HG02678 (cell line): ENCODE results near the gene RSPH6A.

Experiments
- ATAC-seq: cut with Tn5 transposase; IDR thresholded peaks from one replicate; pipeline ENCODE4 v1.9.1; 2021; ENCODE audit warnings: mild to moderate bottlenecking, moderate library complexity; ENCODE audit not compliant: unreplicated experiment

RSPH6A gene

GRCh38 chr19:45781214-45782161 is 33.6 kb downstream of the RSPH6A start:
- ATAC-seq: no peak

- no peak for ATAC-seq
Measured at GRCh38 chr19:45780448-45781213, 34.5 kb downstream of the RSPH6A start.

- ATAC-seq: no peak
Measured at GRCh38 chr19:45780146-45780447, 35.0 kb downstream of the RSPH6A start.

DNA sequence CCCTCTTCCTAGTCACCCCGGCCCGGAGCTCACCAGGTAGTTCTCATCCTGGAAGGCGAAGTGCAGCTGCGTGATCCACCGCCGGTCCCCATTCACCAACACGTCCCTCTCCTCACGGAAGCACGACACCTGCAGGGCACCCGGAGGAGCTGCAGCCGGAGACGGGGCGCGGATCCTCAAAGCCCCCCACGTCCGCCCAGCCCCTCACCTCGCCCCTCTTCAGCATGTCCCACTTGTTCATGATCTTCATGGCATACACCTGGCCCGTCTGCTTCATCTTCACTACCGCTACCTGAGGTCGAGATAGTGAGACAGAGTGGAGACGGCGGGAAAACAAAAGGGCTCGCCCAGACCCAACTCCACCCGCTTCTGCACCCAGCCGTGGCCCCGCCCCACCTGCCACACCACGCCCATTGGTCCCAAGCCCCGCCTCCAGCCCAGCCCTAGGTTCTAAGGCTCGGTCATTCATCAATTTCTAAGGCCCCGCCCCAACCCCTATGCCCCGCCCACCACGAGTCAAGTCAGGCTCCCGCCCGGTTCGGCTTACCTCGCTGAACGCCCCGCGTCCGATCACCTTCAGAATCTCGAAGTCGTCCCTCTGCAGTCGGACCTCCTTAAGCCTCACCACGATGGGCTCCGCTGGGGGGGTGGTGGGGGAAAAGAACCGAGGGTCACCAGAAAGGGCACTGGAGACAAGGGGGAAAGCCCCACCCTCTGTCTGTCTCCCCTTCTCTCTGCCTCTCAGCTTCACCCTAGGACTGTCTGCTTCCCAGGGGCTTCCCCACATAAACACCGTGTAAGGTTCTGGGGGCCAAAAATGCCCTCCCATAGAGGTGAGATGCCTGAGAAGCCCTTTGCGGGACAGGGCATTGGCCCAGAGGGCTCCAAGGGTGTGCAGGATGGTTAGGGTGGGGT is 35.6 kb downstream of the RSPH6A start:
- ATAC-seq: peak; percentile 83

DNA sequence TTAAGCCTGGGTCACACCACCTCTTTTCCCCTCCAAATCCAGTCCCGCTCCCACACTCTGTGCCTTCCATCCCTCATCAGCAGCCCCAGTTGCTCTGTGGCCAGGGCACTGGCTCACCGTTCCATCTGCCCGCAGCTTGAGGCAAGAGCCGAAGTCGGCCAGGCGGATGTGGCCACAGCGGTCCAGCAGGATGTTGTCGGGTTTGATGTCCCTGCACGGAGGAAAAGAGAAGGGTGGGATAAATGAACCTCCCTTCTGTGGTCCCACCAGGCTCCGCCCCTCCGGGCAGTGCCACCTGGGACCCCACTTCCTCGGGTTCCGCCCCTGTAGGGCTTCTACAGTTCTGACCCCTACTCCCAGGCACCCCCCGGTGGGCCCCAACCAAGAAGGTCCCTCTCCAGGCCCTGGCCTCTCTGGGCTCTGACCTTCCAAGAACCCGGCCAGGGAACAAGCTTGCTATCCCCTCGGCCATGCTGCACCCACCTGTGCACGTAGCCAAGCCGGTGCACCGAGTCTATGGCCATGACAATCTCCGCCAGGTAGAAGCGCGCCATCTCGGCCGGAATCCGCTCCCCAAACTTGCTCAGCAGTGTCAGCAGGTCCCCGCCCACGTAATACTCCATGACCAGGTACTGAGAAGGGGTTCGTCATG is 37.0 kb downstream of the RSPH6A start:
- ATAC-seq: no peak

DNA sequence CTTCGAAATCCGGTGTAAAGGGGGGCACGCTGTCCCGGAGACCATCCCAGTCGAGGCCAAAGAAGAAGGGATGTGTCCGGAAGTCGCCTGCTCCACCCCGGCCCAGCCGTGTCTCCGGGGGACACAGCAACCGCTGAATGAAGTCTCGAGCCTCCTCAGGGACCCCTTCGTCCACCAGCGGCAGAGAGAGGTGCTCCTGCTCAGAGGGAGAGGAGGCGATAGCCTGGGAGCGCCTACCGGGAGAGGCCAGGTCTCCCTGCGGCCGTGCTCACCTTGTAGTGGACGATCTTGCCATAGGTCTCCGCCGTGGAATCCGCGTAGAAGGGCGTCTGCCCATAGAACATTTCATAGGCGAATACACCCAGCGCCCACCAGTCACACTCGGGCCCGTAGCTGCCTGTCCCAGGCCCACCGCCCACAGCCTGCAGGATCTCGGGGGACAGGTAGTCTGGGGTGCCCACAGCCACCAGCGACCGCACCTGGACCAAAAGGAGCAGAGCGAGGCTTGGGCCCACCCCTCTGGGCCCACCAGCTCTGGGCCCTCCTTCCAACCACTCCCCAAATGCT is 37.6 kb downstream of the RSPH6A start:
- no peak for ATAC-seq

DNA sequence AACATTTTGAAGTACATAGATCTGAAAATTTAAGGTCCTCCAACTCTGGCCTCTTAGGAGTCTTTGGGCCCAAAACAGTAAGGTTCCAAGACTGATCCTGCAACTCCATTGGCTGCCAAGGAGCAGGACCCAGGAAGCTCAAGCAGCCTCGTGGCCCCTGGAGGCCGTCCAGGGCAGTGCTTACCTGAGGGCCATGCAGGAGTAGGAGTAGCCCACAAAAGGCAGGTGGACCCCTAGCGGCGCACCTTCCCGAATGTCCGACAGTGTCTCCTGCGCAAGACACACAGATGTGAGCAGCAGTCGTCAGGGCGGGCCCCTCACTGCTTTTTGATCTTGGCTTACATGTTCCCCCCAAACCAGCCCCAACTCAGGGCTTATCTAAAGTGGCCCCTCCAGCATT is 40.3 kb downstream of the RSPH6A start:
- no peak for ATAC-seq

GRCh38 chr19:45773384-45773783 is 41.7 kb downstream of the RSPH6A start:
- ATAC-seq: no peak

- no peak for ATAC-seq
Measured at GRCh38 chr19:45772912-45773311, 42.2 kb downstream of the RSPH6A start.

DNA sequence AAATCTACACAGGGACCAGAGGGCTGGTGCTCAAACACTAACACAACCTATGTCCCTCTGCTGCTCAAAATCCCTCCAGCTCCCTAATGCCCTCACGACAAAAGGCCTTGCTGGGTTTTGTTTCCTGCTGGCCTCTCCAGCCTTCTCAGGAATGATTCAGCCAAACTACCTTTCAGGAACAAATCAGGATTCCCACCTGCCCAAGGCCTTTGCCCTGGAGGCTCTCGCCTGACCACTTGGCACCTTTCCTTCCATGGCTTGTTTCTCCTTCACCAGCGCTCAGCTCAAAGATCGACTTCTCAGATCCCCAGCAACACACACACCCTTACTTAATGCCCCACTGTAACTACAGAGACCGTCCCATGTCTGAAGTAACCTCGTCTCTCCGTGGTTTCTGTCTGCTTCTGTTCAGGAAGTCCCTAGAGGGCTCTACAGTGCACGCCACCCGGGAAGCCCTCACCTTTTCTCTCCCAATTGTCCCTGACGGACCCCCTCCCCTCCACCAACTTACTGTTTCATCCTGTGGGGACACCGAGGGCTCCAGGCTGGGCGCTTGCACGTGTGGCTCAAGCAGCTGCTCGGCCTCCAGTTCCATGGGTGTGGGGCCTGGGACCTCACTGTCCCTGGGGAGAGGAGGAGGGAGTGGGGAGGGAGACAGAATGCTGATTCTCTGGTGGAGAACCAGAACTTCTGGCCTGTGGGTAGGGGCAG is 42.8 kb downstream of the RSPH6A start:
- ATAC-seq: no peak

DNA sequence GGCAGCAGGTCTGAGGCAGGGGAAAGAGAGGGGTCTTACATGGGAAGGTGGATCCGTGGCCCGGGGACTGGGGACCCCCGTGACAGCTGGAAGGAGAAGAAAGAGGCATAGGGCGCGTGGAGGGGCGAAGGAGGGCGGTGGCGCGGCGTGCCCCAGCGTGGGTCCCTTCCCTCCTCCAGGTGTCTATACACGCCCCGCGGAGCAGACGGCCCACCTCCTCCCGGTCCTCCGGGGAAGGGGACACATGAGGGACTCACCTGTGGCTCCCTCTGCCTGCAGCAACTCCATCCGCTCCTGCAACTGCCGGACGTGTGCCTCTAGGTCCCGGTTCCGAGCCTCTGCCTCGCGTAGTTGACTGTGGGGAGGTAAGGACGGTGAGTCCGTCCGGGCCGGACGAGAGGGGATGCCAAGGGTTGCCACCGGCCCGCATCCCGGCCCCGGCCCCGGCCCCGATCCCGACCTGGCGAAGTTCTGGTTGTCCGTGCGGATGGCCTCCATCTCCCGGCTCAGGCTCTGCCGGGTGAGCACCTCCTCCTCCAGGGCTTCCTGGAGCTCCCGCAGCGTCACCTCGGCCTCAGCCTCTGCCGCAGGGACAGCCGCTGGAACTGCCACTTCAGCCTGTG is 43.7 kb downstream of the RSPH6A start:
- no peak for ATAC-seq

GRCh38 chr19:45770192-45771101 is 44.7 kb downstream of the RSPH6A start:
- peak; percentile 44 for ATAC-seq

GRCh38 chr19:45769821-45770191 is 45.3 kb downstream of the RSPH6A start:
- no peak for ATAC-seq

DNA sequence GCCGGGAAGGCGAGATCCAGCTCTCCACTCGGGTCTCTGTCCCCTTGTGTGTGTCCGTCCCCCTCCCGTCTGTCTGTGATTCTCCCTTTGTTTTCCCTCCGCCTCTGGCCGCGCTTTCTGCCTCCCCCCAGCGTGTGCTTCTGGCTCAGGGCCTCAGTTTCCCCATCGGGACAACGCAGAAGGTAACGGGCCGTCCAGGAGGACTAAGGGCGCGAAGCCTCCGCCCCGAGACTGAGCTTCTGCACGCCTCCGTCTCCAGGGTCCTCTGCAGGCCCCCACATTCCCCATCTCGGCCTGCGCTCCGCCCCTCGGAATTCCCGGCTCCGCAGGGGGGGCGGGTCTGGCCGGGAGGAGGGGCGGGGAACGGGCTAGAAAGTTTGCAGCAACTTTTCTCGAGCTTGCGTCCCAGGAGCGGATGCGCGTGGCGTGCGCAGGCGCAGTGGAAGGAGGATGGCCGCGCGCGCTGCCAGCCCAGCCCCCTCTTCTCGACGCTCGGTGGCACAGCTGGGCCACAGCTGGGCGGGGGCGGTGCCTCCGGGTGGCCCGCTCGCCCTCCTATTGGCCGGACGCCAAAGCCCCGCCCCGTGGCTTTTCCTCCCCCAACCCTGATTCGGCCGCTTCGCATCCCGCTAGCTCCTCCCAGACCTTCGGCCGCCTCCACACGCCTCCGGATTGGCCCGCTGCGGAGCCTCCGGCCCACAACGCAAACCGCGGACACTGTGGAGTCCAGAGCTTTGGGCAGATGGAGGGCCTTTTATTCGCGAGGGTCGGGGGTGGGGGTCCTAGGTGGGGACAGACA is 45.9 kb downstream of the RSPH6A start, which contains the start of gene SIX5:
Gene SIX5 (minus strand): TSS at position 269 of the 799 bp plus-strand sequence. CDS start 408 bp downstream, outside the sequence.
- ATAC-seq: peak; percentile 59

GRCh38 chr19:45768655-45768983 is 46.5 kb downstream of the RSPH6A start:
- ATAC-seq: no peak

- ATAC-seq: no peak
Measured at GRCh38 chr19:45767881-45768654, 47.0 kb downstream of the RSPH6A start.
